H1 (cell line): ENCODE measurements around the gene SEZ6. TPM values are rescaled to one million over a fixed set of nuclear protein-coding genes. Genes with fewer than 3 reads are reported as not detected.

ENCODE experiments used
- CTCF ChIA-PET: fragments of 300-600 bp; sonication (Branson Sonifier 250); formaldehyde crosslinking; loops from one replicate; lab custom pipeline; 2021; ENCODE audit not compliant: partially characterized antibody; lab: Charles Lee
- POLR2A ChIA-PET: fragments of 300-600 bp; sonication (Branson Sonifier 250); formaldehyde crosslinking; loops from one replicate; lab custom pipeline; 2021; ENCODE audit warnings: inconsistent platforms; ENCODE audit not compliant: partially characterized antibody; lab: Charles Lee
- DNase-seq, 2 experiments: peaks; one replicate each; pipeline versions ENCODE4 v3.0.0 to v3.0.0-alpha.2; 2010 to 2022; ENCODE audit warnings: low spot score in 2 of 2, low read depth in 1 of 2, mixed read lengths in 1 of 2
- FAIRE-seq: peaks from 2 replicates; lab custom pipeline; 2011; peaks lifted over from hg19 to GRCh38; lab: Jason Lieb, UNC
- H2AFZ ChIP-seq: 2 replicates; pipeline ENCODE4 v1.8.1; 2012; ENCODE audit warnings: low read length, inconsistent platforms
- H2AK5ac ChIP-seq: 2 replicates; pipeline ENCODE4 v1.6.1; 2013; ENCODE audit warnings: low read depth, low read length
- H2BK120ac ChIP-seq: replicated peaks from 2 replicates; pipeline ENCODE3; 2013; ENCODE audit warnings: low read depth, low read length, inconsistent platforms
- H2BK12ac ChIP-seq: 2 replicates; pipeline ENCODE4 v1.6.1; 2013; ENCODE audit warnings: low read depth, low read length
- H2BK15ac ChIP-seq: 2 replicates; pipeline ENCODE4 v1.6.1; 2013; ENCODE audit warnings: low read length
- H2BK20ac ChIP-seq: 2 replicates; pipeline ENCODE4 v1.6.1; 2013; ENCODE audit warnings: low read length
- H2BK5ac ChIP-seq: 2 replicates; pipeline ENCODE4 v1.6.1; 2013; ENCODE audit warnings: low read depth, low read length
- H3K14ac ChIP-seq: 2 replicates; pipeline ENCODE4 v1.6.1; 2013; ENCODE audit warnings: inconsistent platforms; ENCODE audit not compliant: insufficient read length
- H3K18ac ChIP-seq: 2 replicates; pipeline ENCODE4 v1.6.1; 2013; ENCODE audit warnings: low read length; ENCODE audit errors: extremely low read depth
- H3K23ac ChIP-seq: 2 replicates; pipeline ENCODE4 v1.6.1; 2013; ENCODE audit warnings: inconsistent platforms; ENCODE audit not compliant: insufficient read length
- H3K23me2 ChIP-seq: 2 replicates; pipeline ENCODE4 v1.6.1; 2013; ENCODE audit warnings: low read depth, low read length
- H3K27ac ChIP-seq: 2 replicates; pipeline ENCODE4 v1.6.1; 2011; ENCODE audit warnings: low read depth, low read length, inconsistent platforms
- H3K27me3 ChIP-seq, 4 experiments: replicated peaks in 1 of 4; 1 replicate in 1 of 4; 2 replicates in 3 of 4; pipeline versions ENCODE4 v1.6.1 to v1.8.1; 2011 to 2013; ENCODE audit warnings: low read length in 3 of 4, mild to moderate bottlenecking in 3 of 4, inconsistent platforms in 2 of 4, mixed read lengths in 2 of 4, moderate library complexity in 1 of 4; ENCODE audit not compliant: control insufficient read depth in 3 of 4, insufficient read depth in 3 of 4; ENCODE audit errors: extremely low read depth in 1 of 4
- H3K36me3 ChIP-seq, 4 experiments: 2 replicates each; pipeline versions ENCODE4 v1.6.1 to v1.8.1; 2011 to 2013; ENCODE audit warnings: mild to moderate bottlenecking in 4 of 4, low read length in 3 of 4, moderate library complexity in 2 of 4, control low read depth in 1 of 4, inconsistent platforms in 1 of 4; ENCODE audit not compliant: insufficient read depth in 4 of 4, control insufficient read depth in 2 of 4
- H3K4ac ChIP-seq: replicated peaks from 2 replicates; pipeline ENCODE3; 2013; ENCODE audit warnings: low read length, low read depth, mixed read lengths, inconsistent platforms; ENCODE audit not compliant: insufficient read length
- H3K4me1 ChIP-seq, 4 experiments: replicated peaks in 1 of 4; 1 replicate in 1 of 4; 2 replicates in 3 of 4; pipeline versions ENCODE4 v1.6.1 to v1.8.1; 2011 to 2013; ENCODE audit warnings: low read length in 3 of 4, inconsistent platforms in 2 of 4, mixed read lengths in 1 of 4; ENCODE audit not compliant: insufficient read depth in 4 of 4, control insufficient read depth in 3 of 4
- H3K4me2 ChIP-seq, 2 experiments: 2 replicates each; pipeline versions ENCODE4 v1.6.1 to v1.8.1; 2011 to 2013; ENCODE audit warnings: low read depth in 2 of 2, low read length in 2 of 2, control low read depth in 1 of 2, inconsistent platforms in 1 of 2, mild to moderate bottlenecking in 1 of 2; ENCODE audit not compliant: insufficient read depth in 1 of 2
- H3K4me3 ChIP-seq, 4 experiments: fragments of 200-600, 300-600 bp in 1 of 4; sonication (generic), shearing (Covaris generic), sonication (Bioruptor Twin) in 1 of 4; 2 replicates each; pipeline versions ENCODE4 v1.5.1 to v1.8.1; 2011 to 2016; ENCODE audit warnings: low read length in 4 of 4, low read depth in 3 of 4, control low read depth in 2 of 4, inconsistent platforms in 2 of 4, mild to moderate bottlenecking in 2 of 4, mixed read lengths in 1 of 4, moderate library complexity in 1 of 4; ENCODE audit not compliant: insufficient read depth in 2 of 4; ENCODE audit errors: extremely low read depth in 1 of 4
- H3K56ac ChIP-seq: replicated peaks from 2 replicates; pipeline ENCODE3; 2013; ENCODE audit warnings: low read depth, mild to moderate bottlenecking, mixed read lengths, low read length, inconsistent platforms; ENCODE audit not compliant: insufficient read length
- H3K79me1 ChIP-seq: 2 replicates; pipeline ENCODE4 v1.6.1; 2013; ENCODE audit warnings: low read depth, low read length, control low read depth
- H3K79me2 ChIP-seq, 2 experiments: 2 replicates each; pipeline versions ENCODE4 v1.6.1 to v1.8.1; 2012 to 2013; ENCODE audit warnings: low read length in 2 of 2, mild to moderate bottlenecking in 2 of 2, inconsistent platforms in 1 of 2; ENCODE audit not compliant: insufficient read depth in 2 of 2, control insufficient read depth in 1 of 2
- H3K9ac ChIP-seq, 4 experiments: replicated peaks in 1 of 4; 1 replicate in 1 of 4; 2 replicates in 3 of 4; pipeline versions ENCODE4 v1.6.1 to v1.8.1; 2011 to 2013; ENCODE audit warnings: low read depth in 3 of 4, low read length in 3 of 4, control low read depth in 2 of 4, mild to moderate bottlenecking in 2 of 4, moderate library complexity in 2 of 4, inconsistent platforms in 1 of 4; ENCODE audit errors: extremely low read depth in 1 of 4
- H3K9me3 ChIP-seq, 2 experiments: 2 replicates each; pipeline versions ENCODE4 v1.6.1 to v1.8.1; 2012 to 2013; ENCODE audit warnings: mild to moderate bottlenecking in 2 of 2, moderate library complexity in 2 of 2, control low read depth in 1 of 2, inconsistent platforms in 1 of 2, low read depth in 1 of 2, low read length in 1 of 2, mixed read lengths in 1 of 2; ENCODE audit not compliant: insufficient read depth in 2 of 2
- H4K20me1 ChIP-seq, 2 experiments: replicated peaks in 1 of 2; 2 replicates each; pipeline versions ENCODE3 to v1.8.1; 2011 to 2013; ENCODE audit warnings: inconsistent platforms in 2 of 2, low read length in 2 of 2, mild to moderate bottlenecking in 1 of 2; ENCODE audit not compliant: insufficient read depth in 2 of 2, control insufficient read depth in 1 of 2
- H4K5ac ChIP-seq: 2 replicates; pipeline ENCODE4 v1.6.1; 2013; ENCODE audit warnings: low read length, low read depth, mixed read lengths, inconsistent platforms; ENCODE audit not compliant: insufficient read length
- H4K8ac ChIP-seq: 2 replicates; pipeline ENCODE4 v1.8.0; 2013; ENCODE audit warnings: mild to moderate bottlenecking, moderate library complexity, low read length, inconsistent platforms; ENCODE audit not compliant: insufficient read depth; ENCODE audit errors: extremely low read depth
- H4K91ac ChIP-seq: replicated peaks from 2 replicates; pipeline ENCODE3; 2013; ENCODE audit warnings: low read length, mixed read lengths, inconsistent platforms; ENCODE audit not compliant: insufficient read length
- BCL11A ChIP-seq, 2 experiments: IDR thresholded peaks; one replicate each; pipeline ENCODE4 v1.6.1; 2011; ENCODE audit warnings: low read depth in 2 of 2, low read length in 2 of 2, mild to moderate bottlenecking in 2 of 2
- CHD2 ChIP-seq: IDR thresholded peaks from 2 replicates; pipeline ENCODE4 v1.6.1; 2012; ENCODE audit warnings: low read length, improper control_type of control experiment
- HDAC6 ChIP-seq: IDR thresholded peaks from one replicate; pipeline ENCODE4 v1.7.1; 2012; ENCODE audit warnings: low read depth, mild to moderate bottlenecking, inconsistent platforms, low read length, moderate library complexity
- KDM5A ChIP-seq: fragments of 200-600 bp; IDR thresholded peaks from 2 replicates; pipeline ENCODE4 v1.7.1; 2012; ENCODE audit warnings: mild to moderate bottlenecking, low read length, inconsistent platforms, mixed read lengths
- RBBP5 ChIP-seq: IDR thresholded peaks from 2 replicates; pipeline ENCODE4 v1.7.1; 2012; ENCODE audit warnings: low read depth, mild to moderate bottlenecking, inconsistent platforms, low read length, moderate library complexity, borderline replicate concordance
- RFX5 ChIP-seq: IDR thresholded peaks from 2 replicates; pipeline ENCODE4 v1.6.1; 2011; ENCODE audit warnings: low read depth, low read length, improper control_type of control experiment, borderline replicate concordance
- WGBS, 2 experiments: shearing (Covaris generic) in 1 of 2; methylation state at CpG; one replicate each; pipeline versions ENCODE4 v1.1.6 to v1.1.7; 2013 to 2015; ENCODE audit warnings: low lambda C conversion rate in 2 of 2, mixed read lengths in 2 of 2, inconsistent platforms in 1 of 2, low coverage in 1 of 2, missing lambda C conversion rate in 1 of 2; ENCODE audit not compliant: insufficient replicate concordance in 2 of 2, insufficient coverage in 1 of 2, insufficient read length in 1 of 2; ENCODE audit errors: extremely low coverage in 1 of 2, missing lambda C conversion rate in 1 of 2; 5-methylcytosine and 5-hydroxymethylcytosine counted together
- polyA plus RNA-seq, 7 experiments: library from polyadenylated mRNA; depleted of rRNA in 3 of 7; stranded (reverse) in 5 of 7; unstranded in 2 of 7; fragments of >200 nt in 5 of 7; fragments of 200-250 nt in 2 of 7; gene quantifications; 1 replicate in 5 of 7; 2 replicates in 1 of 7; 4 replicates in 1 of 7; pipeline versions ENCODE4 v1.2.1 to v1.2.3, GENCODE V29; 2011 to 2013; ENCODE audit warnings: missing spikeins in 2 of 7, mixed read lengths in 2 of 7
- total RNA-seq: library from RNA; stranded (reverse); fragmentation: NEBNext Ultra II Directional; extraction: Animal tissue kit (Norgen Biotek cat#: 25700); gene quantifications from 2 replicates; pipeline ENCODE4 v1.2.1, GENCODE V29; 2021

Gene SEZ6
- total and polyA plus RNA-seq, 2 of the 8 experiments (the other 6 are each of a cell fraction or from before 2014, with no cell fraction given): 6.9 to 16.1 TPM

DNA sequence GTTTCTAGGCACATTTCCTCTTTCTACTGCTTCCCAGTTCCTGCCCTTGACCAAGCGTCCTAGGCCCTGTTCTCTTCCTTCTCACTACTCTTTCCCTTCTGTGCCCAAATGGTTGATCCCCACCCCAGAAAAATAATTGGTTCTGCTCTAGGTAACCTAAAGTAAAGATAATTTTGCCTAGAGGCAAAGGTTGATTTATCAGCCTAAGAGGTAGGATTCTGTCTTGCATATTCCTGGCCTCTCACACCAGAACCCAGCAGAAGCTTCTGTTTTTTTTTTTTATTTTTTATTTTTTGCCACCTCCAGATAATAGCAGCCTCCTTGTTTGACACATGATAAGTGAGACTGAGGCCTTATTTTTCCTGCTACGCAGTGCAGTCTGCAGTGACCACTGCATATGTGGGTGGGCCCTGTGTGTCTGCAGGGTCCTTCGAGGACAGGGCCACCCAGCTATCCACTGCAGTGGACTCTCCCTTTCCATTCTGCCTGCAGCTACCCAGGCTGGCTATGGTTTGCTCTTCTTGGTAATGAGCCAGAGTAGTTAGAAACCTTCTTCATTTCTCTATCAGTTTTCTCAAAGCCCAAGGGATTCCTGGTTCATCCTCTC, 37.8 kb upstream of the SEZ6 start:
- H3K4me3 ChIP-seq: peak overlapping the region in 2 of 4 experiments; percentile 0 to 25; a peak in 2 of 8 replicates
- peak overlapping the region; percentile 54 to 66 for H3K4me2 ChIP-seq
- TF ChIP-seq KDM5A (no peak), RFX5 (no peak), CHD2 (no peak), HDAC6 (no peak), RBBP5 (no peak), BCL11A (IDR thresholded peaks at IDR 0.05; ENCODE audit: low read depth in 2 of 2, low read length in 2 of 2) (no peak)

More for the DNA sequence above, 37.8 kb upstream of the SEZ6 start:
- peak overlapping the region; percentile 21; the same call in 1 of the 2 replicates for H2BK15ac ChIP-seq
- CTCF ChIA-PET: interaction anchor here (0.8 to 4.8 kb wide), 13 partner anchors 10 to 81 kb away, joined by 3 to 23 read pairs (median 5); no protein-coding TSS in a partner anchor
- H4K8ac ChIP-seq: no peak overlapping the region; the same call in 1 of the 2 replicates
- H3K56ac ChIP-seq: peak overlapping the region; percentile 77
- H3K23me2 ChIP-seq: peaks cover 4% of the 10 kb centered on the region; the same call in 1 of the 2 replicates
- H3K14ac ChIP-seq: peak overlapping the region; percentile 38
- peaks cover 11 to 28% (median 17%) of the 10 kb centered on the region in 4 experiments for H3K4me1 ChIP-seq
- peak overlapping the region; percentile 97 for H4K91ac ChIP-seq
- H2BK20ac ChIP-seq: peak overlapping the region; percentile 98
- H3K4ac ChIP-seq: peak overlapping the region; percentile 54
- POLR2A ChIA-PET: interaction anchor here (1.1 to 3.6 kb wide), 14 partner anchors 10 to 75 kb away, joined by 3 to 43 read pairs (median 6); no protein-coding TSS in a partner anchor
- peak overlapping the region; percentile 99 for H2AK5ac ChIP-seq
- no peaks in the 10 kb centered on the region for H3K27me3 ChIP-seq
- H4K5ac ChIP-seq: peak overlapping the region; percentile 90
- H3K36me3 ChIP-seq: peaks cover 0 to 16% (median 1%) of the 10 kb centered on the region in 4 experiments; a peak in 3 of 8 replicates
- H2BK12ac ChIP-seq: peak overlapping the region; percentile 99
- no peak overlapping the region for H3K23ac ChIP-seq
- DNase-seq (no peak), FAIRE-seq (no peak)
- H2BK5ac ChIP-seq: peak overlapping the region; percentile 100
- peak overlapping the region; percentile 100 for H3K18ac ChIP-seq
- H3K27ac ChIP-seq: peak overlapping the region; percentile 92
- H3K9ac ChIP-seq: peak overlapping the region in 3 of 4 experiments; percentile 48 to 63 (median 61); a peak in 6 of 7 replicates
- WGBS, 2 experiments: 75% methylated on average over 3 of the region's 3 CpGs; no CpG with 5 or more reads in 1 of the 2 experiments
- H3K79me2 ChIP-seq: peaks cover 0 to 6% of the 10 kb centered on the region in 2 experiments; a peak in 1 of 4 replicates
- H2AFZ ChIP-seq: no peak overlapping the region
- no peaks in the 10 kb centered on the region for H3K9me3 ChIP-seq
- H4K20me1 ChIP-seq: no peaks in the 10 kb centered on the region
- H2BK120ac ChIP-seq: peak overlapping the region; percentile 91
- H3K79me1 ChIP-seq: 0 out of 2 replicates have a peak, but pooled peaks cover 2% of the 10 kb centered on the region
